22Rv1 (cell line): ENCODE data around the gene UBE4B.

Experiments
- H3K27ac ChIP-seq: fragments of 450-650 bp; 2 replicates; pipeline ENCODE4 v1.5.1; 2017
- CTCF ChIP-seq: fragments of 450-650 bp; IDR thresholded peaks from 2 replicates; pipeline ENCODE4 v1.5.1; 2017; ENCODE audit warnings: mild to moderate bottlenecking
- ZFX ChIP-seq: fragments of 450-650 bp; IDR thresholded peaks from 2 replicates; pipeline ENCODE4 v1.6.1; 2017; ENCODE audit warnings: antibody characterized with exemption, borderline replicate concordance

The UBE4B gene

GRCh38 chr1:10085076-10085475, 52.3 kb downstream of the UBE4B start:
- H3K27ac ChIP-seq: no peak overlapping the region
- no peak for TF ChIP-seq CTCF
- TF ChIP-seq ZFX: no peak

- H3K27ac ChIP-seq: peak overlapping the region; percentile 0; the same call in 1 of the 2 replicates
- TF ChIP-seq CTCF (no peak), ZFX (no peak)
Measured at GRCh38 chr1:10087210-10087609, 54.5 kb downstream of the UBE4B start.

DNA sequence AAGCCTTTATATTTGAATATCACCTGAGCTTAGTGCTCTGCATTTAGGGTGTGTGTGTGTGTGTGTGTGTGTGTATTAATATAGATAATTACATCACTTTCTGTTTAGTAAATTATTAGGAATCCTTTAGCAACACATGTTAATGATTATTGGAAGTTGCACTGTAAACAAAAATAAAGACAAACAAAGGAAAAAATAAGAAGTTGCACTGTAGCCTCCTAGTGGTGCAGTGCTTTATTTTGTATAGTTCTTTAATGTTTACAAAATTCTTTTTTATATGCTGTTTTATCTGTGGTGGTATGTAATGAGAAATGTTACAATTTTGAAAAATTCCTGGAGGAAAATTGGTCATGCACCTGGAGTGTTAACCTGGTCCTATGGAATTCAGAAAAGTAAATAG, 69.2 kb downstream of the UBE4B start:
- no peak overlapping the region for H3K27ac ChIP-seq
- no peak for TF ChIP-seq ZFX
- peak; percentile 14; the same call in 1 of the 2 replicates for TF ChIP-seq CTCF

GRCh38 chr1:10103193-10103592, 70.4 kb downstream of the UBE4B start:
- TF ChIP-seq CTCF (no peak), ZFX (no peak)

GRCh38 chr1:10104834-10105233, 72.1 kb downstream of the UBE4B start:
- TF ChIP-seq ZFX: no peak
- TF ChIP-seq CTCF: no peak
- no peak overlapping the region for H3K27ac ChIP-seq

More at GRCh38 chr1:10103193-10103592, 70.4 kb downstream of the UBE4B start:
- no peak overlapping the region for H3K27ac ChIP-seq

GRCh38 chr1:10105484-10105883, 72.7 kb downstream of the UBE4B start:
- no peak overlapping the region for H3K27ac ChIP-seq
- TF ChIP-seq CTCF (no peak), ZFX (no peak)

DNA sequence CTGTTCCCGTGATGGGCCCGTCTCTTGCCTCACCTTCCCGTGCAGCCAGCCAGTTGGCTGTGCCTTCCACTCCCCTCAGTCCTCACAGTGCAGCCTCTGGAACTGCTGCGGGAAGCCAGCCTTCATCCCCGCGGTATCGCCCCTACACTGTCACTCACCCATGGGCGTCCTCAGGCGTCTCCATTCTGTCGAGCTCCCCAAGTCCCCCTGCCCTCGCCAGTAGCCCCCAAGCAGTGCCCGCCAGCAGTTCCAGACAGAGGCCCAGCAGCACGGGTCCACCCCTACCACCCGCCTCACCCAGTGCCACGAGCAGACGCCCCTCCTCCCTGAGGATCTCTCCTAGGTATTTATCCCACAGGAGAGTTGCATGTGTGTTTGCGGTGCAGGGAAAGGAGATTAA, 73.5 kb downstream of the UBE4B start:
- TF ChIP-seq CTCF: no peak
- TF ChIP-seq ZFX: no peak

More for the DNA sequence above, 73.5 kb downstream of the UBE4B start:
- no peak overlapping the region for H3K27ac ChIP-seq
